Right kidney (tissue), 1 donor: ENCODE data around the gene CCDC12.

Experiments
- DNase-seq: peaks from one replicate; pipeline ENCODE4 v3.0.0-alpha.2; 2016

Gene CCDC12

GRCh38 chr3:46938118-46938517, 38.4 kb downstream of the CCDC12 start:
- DNase-seq: no peak

- no peak for DNase-seq
Measured at GRCh38 chr3:46936733-46937250, 39.8 kb downstream of the CCDC12 start.

GRCh38 chr3:46935989-46936558, 40.5 kb downstream of the CCDC12 start:
- no peak for DNase-seq

- no peak for DNase-seq
Measured at GRCh38 chr3:46935168-46935858, 41.2 kb downstream of the CCDC12 start.

GRCh38 chr3:46934498-46935167, 41.9 kb downstream of the CCDC12 start:
- DNase-seq: no peak

- DNase-seq: no peak
Measured at GRCh38 chr3:46934072-46934471, 42.5 kb downstream of the CCDC12 start.

GRCh38 chr3:46933261-46933660, 43.3 kb downstream of the CCDC12 start:
- no peak for DNase-seq

- no peak for DNase-seq
Measured at GRCh38 chr3:46932455-46933225, 43.9 kb downstream of the CCDC12 start.

GRCh38 chr3:46931631-46932331, 44.8 kb downstream of the CCDC12 start:
- no peak for DNase-seq

GRCh38 chr3:46930945-46931403, 45.6 kb downstream of the CCDC12 start:
- no peak for DNase-seq

- no peak for DNase-seq
Measured at GRCh38 chr3:46930166-46930944, 46.2 kb downstream of the CCDC12 start.

- DNase-seq: no peak
Measured at GRCh38 chr3:46929324-46929723, 47.2 kb downstream of the CCDC12 start.

- DNase-seq: no peak
Measured at GRCh38 chr3:46928282-46928681, 48.3 kb downstream of the CCDC12 start.

GRCh38 chr3:46927718-46928073, 48.8 kb downstream of the CCDC12 start:
- DNase-seq: no peak

GRCh38 chr3:46926871-46927717, 49.5 kb downstream of the CCDC12 start:
- DNase-seq: no peak

GRCh38 chr3:46926447-46926846, 50.1 kb downstream of the CCDC12 start:
- DNase-seq: no peak

GRCh38 chr3:46926039-46926438, 50.5 kb downstream of the CCDC12 start:
- DNase-seq: no peak

- no peak for DNase-seq
Measured at GRCh38 chr3:46925585-46925934, 51.0 kb downstream of the CCDC12 start.

GRCh38 chr3:46924921-46925584, 51.5 kb downstream of the CCDC12 start:
- DNase-seq: no peak
